GM21390 (cell line): ENCODE data around the gene CASQ2.

Experiments used
- ATAC-seq: cut with Tn5 transposase; IDR thresholded peaks from one replicate; pipeline ENCODE4 v1.9.1; 2021; ENCODE audit not compliant: unreplicated experiment

CASQ2 gene

DNA sequence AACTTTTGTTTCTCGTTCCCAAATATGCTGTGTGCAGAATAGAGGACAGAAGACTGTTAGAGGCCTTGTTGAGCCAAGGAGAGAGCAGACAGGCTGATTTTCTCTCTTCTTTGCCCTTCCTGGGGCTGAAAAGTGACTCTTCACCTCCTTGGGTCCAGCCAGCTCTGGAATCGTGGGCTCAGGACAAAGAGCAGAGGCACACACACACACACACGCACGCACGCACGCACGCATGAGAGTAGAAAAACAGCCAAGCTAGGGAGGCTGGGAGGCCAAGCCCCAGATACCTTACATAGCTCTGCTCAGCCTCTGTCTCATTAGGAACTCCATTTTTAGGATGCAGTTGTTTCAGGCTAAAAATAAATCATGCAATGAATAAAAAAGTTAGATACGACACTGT is at the start of gene CASQ2:
CASQ2 (minus strand) TSS at position 166 of the 400 bp plus-strand sequence. CDS start 173 bp downstream, outside the sequence.
- ATAC-seq = no peak

GRCh38 chr1:115815694-115816093 is 47.2 kb upstream of the CASQ2 start:
- no peak for ATAC-seq

GRCh38 chr1:115814685-115815398 is 46.3 kb upstream of the CASQ2 start:
- ATAC-seq = no peak

GRCh38 chr1:115813727-115814126 is 45.2 kb upstream of the CASQ2 start:
- no peak for ATAC-seq

DNA sequence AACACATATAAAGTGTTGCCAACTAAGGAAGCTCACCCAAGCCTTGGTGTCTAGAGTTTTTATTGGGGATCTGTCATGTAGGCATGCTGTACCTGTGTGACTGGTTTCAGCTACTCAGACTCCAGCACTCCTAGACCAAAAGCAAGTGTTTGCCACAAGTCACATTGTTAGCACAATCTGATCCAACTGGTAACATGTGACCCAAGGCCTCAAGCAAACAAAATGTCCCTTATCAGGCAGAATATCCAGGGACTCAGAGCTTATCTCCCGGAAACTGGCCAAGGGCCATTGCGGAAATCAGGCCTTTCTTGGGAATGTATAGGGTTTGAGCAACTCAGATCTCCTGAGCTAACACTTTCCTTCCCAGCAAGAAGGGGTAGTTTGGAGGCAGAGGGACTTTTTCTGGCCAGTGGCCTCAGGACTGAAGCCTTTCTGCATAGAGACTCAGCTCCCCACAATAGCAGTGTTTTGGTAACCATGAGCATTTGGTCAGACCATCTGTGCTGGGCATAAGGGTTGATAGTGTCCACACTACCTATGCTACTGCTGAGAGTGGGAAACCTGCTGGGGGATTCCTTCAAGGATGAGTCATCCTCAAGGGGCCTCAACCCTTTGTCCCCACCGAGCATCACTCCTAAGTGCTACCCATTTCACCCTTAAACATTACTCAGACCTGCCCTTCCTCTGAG is 42.8 kb upstream of the CASQ2 start:
- ATAC-seq = no peak

GRCh38 chr1:115810609-115811008 is 42.1 kb upstream of the CASQ2 start:
- ATAC-seq = no peak

DNA sequence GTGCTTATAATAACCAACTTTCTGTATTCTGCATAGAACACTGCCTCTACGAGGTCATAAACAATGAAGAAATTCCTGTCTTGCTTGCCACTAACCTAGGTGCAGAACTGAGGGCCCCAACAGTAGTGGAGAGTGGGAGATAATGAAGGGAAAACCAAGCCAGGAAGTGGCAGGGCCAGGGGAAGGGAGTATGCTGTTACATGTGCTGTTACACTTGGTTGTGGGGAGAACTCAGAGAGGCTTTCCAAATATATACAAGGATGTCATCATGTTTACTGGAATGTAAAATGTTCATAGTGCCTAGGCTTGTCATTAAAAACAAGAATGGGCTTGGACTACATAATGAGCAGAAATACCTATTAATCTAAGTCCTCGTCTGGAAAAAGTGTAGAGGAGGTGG is 41.3 kb upstream of the CASQ2 start:
- ATAC-seq = no peak

DNA sequence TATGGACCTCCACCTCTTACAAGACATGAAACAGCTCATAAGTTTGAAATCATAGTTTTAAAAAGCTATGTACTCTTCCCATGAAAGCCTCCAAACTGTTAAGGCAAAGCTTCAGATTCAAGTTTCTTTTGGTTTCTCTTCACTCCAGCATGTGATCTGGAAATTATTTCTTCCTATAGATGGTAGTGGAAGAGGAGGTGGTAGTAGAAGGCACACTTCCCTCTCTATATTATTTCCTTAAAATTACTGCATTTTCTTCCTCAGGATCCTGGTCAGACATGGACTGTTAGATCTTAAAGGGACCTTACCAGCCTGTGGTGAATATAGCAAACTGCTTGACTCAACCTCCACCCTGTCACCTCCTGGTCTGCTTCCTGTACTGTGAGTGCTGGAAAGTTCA is 40.6 kb upstream of the CASQ2 start:
- no peak for ATAC-seq

GRCh38 chr1:115807723-115808122 is 39.2 kb upstream of the CASQ2 start:
- no peak for ATAC-seq

GRCh38 chr1:115805597-115805996 is 37.1 kb upstream of the CASQ2 start:
- ATAC-seq = no peak

GRCh38 chr1:115802416-115802815 is 33.9 kb upstream of the CASQ2 start:
- no peak for ATAC-seq

- ATAC-seq = no peak
Observed at GRCh38 chr1:115797486-115797885, 29.0 kb upstream of the CASQ2 start.

DNA sequence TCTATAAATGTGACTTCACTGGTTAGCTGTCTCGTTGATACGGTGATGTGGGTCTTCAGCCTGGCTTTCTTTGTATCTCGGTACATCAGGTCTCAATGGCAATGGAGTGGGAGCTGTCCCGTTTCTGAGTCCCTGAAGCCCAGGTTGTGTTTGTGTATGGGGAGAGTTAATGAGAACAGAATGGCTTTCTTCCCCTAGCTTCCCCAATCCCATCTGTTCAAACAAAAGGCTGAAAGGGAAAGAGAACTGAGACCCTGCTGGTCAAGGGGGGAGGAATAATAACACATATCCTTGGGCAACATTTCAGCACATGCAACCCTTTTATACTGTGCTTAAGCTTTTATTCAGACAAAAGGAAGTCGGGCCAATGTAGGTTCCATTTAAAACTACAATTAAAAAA is 28.4 kb upstream of the CASQ2 start:
- ATAC-seq = no peak

DNA sequence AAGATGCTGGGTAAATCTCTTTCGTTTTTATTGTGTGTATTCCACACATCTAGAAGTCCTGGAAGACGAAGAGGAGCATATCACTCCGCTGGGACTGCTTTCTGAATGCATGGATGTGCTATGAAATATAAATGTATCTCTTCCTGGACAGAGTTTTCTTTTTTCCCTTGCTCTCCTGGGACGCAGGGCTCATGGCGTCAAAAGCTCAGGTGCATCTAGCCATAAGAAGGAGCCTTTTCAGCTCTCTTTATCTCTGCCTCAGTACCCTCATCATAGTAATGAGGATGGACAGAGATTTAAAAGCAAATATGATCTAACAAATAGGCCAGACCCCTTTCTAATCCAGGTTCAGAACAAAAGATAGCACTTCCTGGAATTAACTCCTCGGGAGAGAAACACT is 27.5 kb upstream of the CASQ2 start:
- no peak for ATAC-seq

- ATAC-seq = no peak
Observed at GRCh38 chr1:115794976-115795639, 26.6 kb upstream of the CASQ2 start.

- no peak for ATAC-seq
Observed at GRCh38 chr1:115793162-115793561, 24.6 kb upstream of the CASQ2 start.

GRCh38 chr1:115791816-115792215 is 23.3 kb upstream of the CASQ2 start:
- no peak for ATAC-seq

GRCh38 chr1:115790846-115791245 is 22.3 kb upstream of the CASQ2 start:
- no peak for ATAC-seq

DNA sequence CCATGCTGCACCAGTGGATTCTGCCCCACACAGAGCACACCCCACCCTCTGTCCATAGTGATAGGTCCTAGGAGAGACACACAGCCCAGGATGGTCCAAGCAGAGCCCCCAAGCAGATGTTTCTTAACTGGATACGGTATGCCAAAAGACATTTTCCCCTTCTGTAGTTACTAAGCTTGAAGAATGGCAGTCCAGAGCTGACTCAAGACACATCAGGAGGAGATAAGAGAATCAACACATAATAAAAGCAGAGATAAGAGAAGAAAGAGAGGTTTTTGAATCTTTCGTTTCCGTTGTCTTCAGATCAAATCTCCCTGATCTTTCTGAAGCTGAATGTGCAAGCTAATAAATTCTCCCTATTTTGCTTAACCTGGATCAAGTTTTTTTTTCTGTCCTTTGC is 21.8 kb upstream of the CASQ2 start:
- ATAC-seq = no peak

GRCh38 chr1:115783311-115783710 is 14.8 kb upstream of the CASQ2 start:
- no peak for ATAC-seq

GRCh38 chr1:115782571-115783281 is 14.2 kb upstream of the CASQ2 start:
- ATAC-seq = no peak

DNA sequence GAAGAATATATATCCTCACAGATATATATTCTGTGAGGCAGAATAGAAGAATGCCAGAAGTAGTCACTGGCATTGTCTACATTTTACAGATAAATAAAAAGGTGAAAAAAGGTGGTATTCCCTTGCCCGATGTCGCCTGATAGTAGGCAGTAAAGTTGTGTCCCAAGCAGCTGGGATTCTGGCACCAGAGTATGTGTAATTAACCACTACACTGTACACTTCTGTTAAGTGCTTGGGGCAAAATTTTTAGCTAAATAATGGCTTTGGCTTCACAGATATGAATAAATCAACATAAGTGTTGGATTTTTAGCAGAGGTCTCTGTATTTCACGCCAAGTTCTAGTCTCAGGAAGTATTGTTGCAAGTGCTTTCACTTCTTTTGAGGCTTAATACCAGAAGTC is 13.3 kb upstream of the CASQ2 start:
- no peak for ATAC-seq
